SK-N-SH (cell line): Measurements from ENCODE around the gene PALM3. TPM values are rescaled to one million over a fixed set of nuclear protein-coding genes. Genes with fewer than 3 reads are reported as not detected.
A peak's percentile ranks its signal among the peaks of the same experiment; 100 is the strongest.

ENCODE experiments used
- CTCF ChIA-PET: fragments of 300-600, 350-600 bp; formaldehyde crosslinking; extraction: SDS; loops from one replicate; lab custom pipeline; 2021; lab: Yijun Ruan, JAX
- POLR2A ChIA-PET: fragments of 350-600 bp; sonication (Branson Sonifier 250); formaldehyde crosslinking; extraction: SDS; loops from one replicate; lab custom pipeline; 2020; ENCODE audit warnings: antibody characterized with exemption, inconsistent platforms; lab: Yijun Ruan, JAX
- DNase-seq: peaks from one replicate; pipeline ENCODE4 v3.0.0; 2012
- H2AFZ ChIP-seq: fragments of 200-600 bp; sonication (generic); 2 replicates; pipeline ENCODE4 v1.8.1; 2016; ENCODE audit warnings: antibody characterized with exemption, mild to moderate bottlenecking, low read depth
- H3F3A ChIP-seq: fragments of 200-600 bp; sonication (generic); replicated peaks from 2 replicates; pipeline ENCODE3; 2016; ENCODE audit warnings: antibody characterized with exemption, mild to moderate bottlenecking; ENCODE audit not compliant: insufficient read depth
- H3K27ac ChIP-seq, 2 experiments: fragments of 200-500 bp in 1 of 2; fragments of 200-600 bp in 1 of 2; sonication (Bioruptor generic) in 1 of 2; sonication (generic), shearing (Covaris generic) in 1 of 2; 2 replicates each; pipeline versions ENCODE4 v1.5.1 to v1.6.1; 2014 to 2016; ENCODE audit warnings: low read depth in 2 of 2, inconsistent platforms in 1 of 2, low read length in 1 of 2, mild to moderate bottlenecking in 1 of 2, mixed read lengths in 1 of 2
- H3K27me3 ChIP-seq: fragments of 200-600 bp; sonication (generic), shearing (Covaris generic); 2 replicates; pipeline ENCODE4 v1.6.1; 2016; ENCODE audit warnings: mixed run types; ENCODE audit not compliant: insufficient read depth
- H3K36me3 ChIP-seq, 2 experiments: fragments of 200-500 bp in 1 of 2; fragments of 200-600 bp in 1 of 2; sonication (Bioruptor generic) in 1 of 2; sonication (generic) in 1 of 2; replicated peaks in 1 of 2; 2 replicates each; pipeline versions ENCODE3 to v1.5.1; 2014 to 2016; ENCODE audit warnings: low read length in 1 of 2, mild to moderate bottlenecking in 1 of 2; ENCODE audit not compliant: insufficient read depth in 2 of 2, control insufficient read depth in 1 of 2
- H3K4me1 ChIP-seq, 2 experiments: fragments of 200-500 bp in 1 of 2; fragments of 200-600 bp in 1 of 2; sonication (Bioruptor generic) in 1 of 2; sonication (generic), shearing (Covaris generic) in 1 of 2; 2 replicates each; pipeline versions ENCODE4 v1.5.1 to v1.6.1; 2014 to 2016; ENCODE audit warnings: low read depth in 1 of 2, low read length in 1 of 2, mixed run types in 1 of 2; ENCODE audit not compliant: insufficient read depth in 2 of 2, control insufficient read depth in 1 of 2
- H3K4me2 ChIP-seq: fragments of 200-600 bp; sonication (generic), shearing (Covaris generic); 2 replicates; pipeline ENCODE4 v1.6.1; 2017; ENCODE audit warnings: mixed run types
- H3K4me3 ChIP-seq, 2 experiments: fragments of 200-500 bp in 1 of 2; fragments of 200-600 bp in 1 of 2; sonication (Bioruptor generic) in 1 of 2; sonication (generic), shearing (Covaris generic) in 1 of 2; 2 replicates each; pipeline versions ENCODE4 v1.5.1 to v1.8.1; 2014 to 2016; ENCODE audit warnings: low read depth in 2 of 2, inconsistent platforms in 1 of 2, low read length in 1 of 2, mild to moderate bottlenecking in 1 of 2, mixed read lengths in 1 of 2, moderate library complexity in 1 of 2
- H3K79me2 ChIP-seq: fragments of 200-600 bp; sonication (generic); 2 replicates; pipeline ENCODE4 v1.8.1; 2017; ENCODE audit warnings: mild to moderate bottlenecking; ENCODE audit not compliant: insufficient read depth
- H3K9ac ChIP-seq: fragments of 200-600 bp; sonication (generic); 2 replicates; pipeline ENCODE4 v1.6.1; 2017; ENCODE audit warnings: mixed run types
- H3K9me2 ChIP-seq: fragments of 200-600 bp; sonication (generic); 2 replicates; pipeline ENCODE4 v1.6.1; 2017; ENCODE audit warnings: mixed run types
- H3K9me3 ChIP-seq: fragments of 200-600 bp; sonication (generic); 2 replicates; pipeline ENCODE4 v1.6.1; 2017; ENCODE audit warnings: mixed run types, mild to moderate bottlenecking, moderate library complexity
- H4K20me1 ChIP-seq: fragments of 200-600 bp; sonication (generic); 2 replicates; pipeline ENCODE4 v1.6.1; 2017; ENCODE audit warnings: mild to moderate bottlenecking, mixed run types; ENCODE audit not compliant: insufficient read depth
- FOSL2 ChIP-seq: IDR thresholded peaks from 2 replicates; pipeline ENCODE4 v1.4.0; 2012; ENCODE audit warnings: low read depth, mild to moderate bottlenecking, moderate library complexity, borderline replicate concordance
- FOXM1 ChIP-seq: IDR thresholded peaks from 2 replicates; pipeline ENCODE4 v1.4.0; 2012; ENCODE audit warnings: low read depth, mild to moderate bottlenecking
- NFIC ChIP-seq: IDR thresholded peaks from 2 replicates; pipeline ENCODE4 v1.4.0; 2012; ENCODE audit warnings: borderline replicate concordance
- NRF1 ChIP-seq: IDR thresholded peaks from 2 replicates; pipeline ENCODE4 v1.6.1; 2012; ENCODE audit warnings: low read depth, mild to moderate bottlenecking, low read length
- RAD21 ChIP-seq: IDR thresholded peaks from 2 replicates; pipeline ENCODE4 v1.6.1; 2012; ENCODE audit warnings: mild to moderate bottlenecking, low read length
- REST ChIP-seq: IDR thresholded peaks from 2 replicates; pipeline ENCODE4 v1.6.1; 2012; ENCODE audit warnings: mild to moderate bottlenecking, low read depth, low read length, moderate library complexity
- RFX5 ChIP-seq: IDR thresholded peaks from 2 replicates; pipeline ENCODE4 v1.6.1; 2012; ENCODE audit warnings: mild to moderate bottlenecking, improper control_type of control experiment, low read length
- TEAD4 ChIP-seq: IDR thresholded peaks from 2 replicates; pipeline ENCODE4 v1.4.0; 2012; ENCODE audit warnings: mild to moderate bottlenecking, borderline replicate concordance; ENCODE audit not compliant: insufficient read depth
- WGBS: methylation state at CpG from one replicate; pipeline ENCODE4 v1.1.6; 2017; ENCODE audit warnings: low lambda C conversion rate; 5-methylcytosine and 5-hydroxymethylcytosine counted together
- polyA plus RNA-seq, 3 experiments: library from polyadenylated mRNA; depleted of rRNA; stranded (reverse); fragments of >200 nt; gene quantifications; 2 replicates each; pipeline ENCODE4 v1.2.3, GENCODE V29; 2012

Gene PALM3
- polyA plus RNA-seq, 1 of the 3 experiments (the other 2 are of a cell fraction): 5.5 TPM

DNA sequence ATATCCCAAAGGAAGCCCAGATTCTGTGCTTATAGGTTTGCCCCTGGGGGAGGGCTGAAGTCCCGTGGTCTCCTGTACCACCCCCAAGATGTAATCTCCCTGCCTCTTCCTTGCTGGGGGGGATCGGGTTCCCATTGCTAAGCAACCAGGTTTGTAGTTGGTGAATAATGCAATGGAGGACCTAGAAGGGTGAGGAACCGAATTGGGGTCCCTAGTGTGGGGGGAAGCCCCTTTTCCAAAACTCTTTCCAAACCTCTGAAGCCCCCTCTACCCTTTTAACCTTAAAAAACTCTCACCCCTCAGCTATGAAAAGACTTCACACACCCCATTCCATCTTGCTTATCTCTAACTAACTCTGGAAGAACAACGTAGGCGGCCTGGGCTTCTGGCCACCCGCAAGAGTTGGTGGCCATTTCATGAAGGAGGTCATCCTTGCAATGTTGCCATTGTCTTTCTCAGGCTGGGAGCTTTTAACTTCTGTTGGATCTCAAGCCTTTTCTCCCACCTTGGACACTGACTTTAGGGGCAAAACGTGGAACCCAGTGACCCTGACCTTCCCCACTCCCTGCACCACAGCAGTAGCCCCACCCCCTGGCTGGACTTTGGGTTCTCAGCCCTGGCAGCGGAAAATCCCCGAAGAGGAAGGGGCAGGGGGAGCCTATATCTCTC, 661 bp downstream of the PALM3 start:
- Histone ChIP-seq H3K4me1 (peaks cover 6 to 10% of the 10 kb centered on the region in 2 experiments; a peak in 2 of 4 replicates), H3F3A (peaks cover 7% of the 10 kb centered on the region), H3K79me2 (no peaks in the 10 kb centered on the region), H3K4me3 (no peak overlapping the region), H3K27ac (no peak overlapping the region), H3K4me2 (no peak overlapping the region), H3K27me3 (no peaks in the 10 kb centered on the region), H3K36me3 (no peaks in the 10 kb centered on the region), H3K9me3 (no peaks in the 10 kb centered on the region), H4K20me1 (no peaks in the 10 kb centered on the region), H3K9ac (no peak overlapping the region), H3K9me2 (no peaks in the 10 kb centered on the region), H2AFZ (no peak overlapping the region)
- CTCF ChIA-PET: interaction anchor here (0.7 to 8.1 kb wide), 11 partner anchors 9 to 187 kb away, joined by 3 to 146 read pairs (median 10); partner anchors contain the start of genes ASF1B, IL27RA and MISP3
- POLR2A ChIA-PET: no interaction called here
- DNase-seq: peak; percentile 10
- no peak for TF ChIP-seq NFIC
- no peak for TF ChIP-seq FOXM1
- no peak for TF ChIP-seq RFX5
- TF ChIP-seq REST: no peak
- no peak for TF ChIP-seq TEAD4
- no peak for TF ChIP-seq NRF1
- WGBS: 62% methylated on average over 9 of the region's 9 CpGs

GRCh38 chr19:14059652-14060155, 2.2 kb downstream of the PALM3 start:
- Histone ChIP-seq H3K27ac (no peak overlapping the region), H3K4me2 (no peak overlapping the region), H4K20me1 (no peaks in the 10 kb centered on the region), H3K9me3 (no peaks in the 10 kb centered on the region), H3K79me2 (no peaks in the 10 kb centered on the region), H2AFZ (no peak overlapping the region), H3K9me2 (no peaks in the 10 kb centered on the region), H3K36me3 (no peaks in the 10 kb centered on the region), H3K27me3 (no peaks in the 10 kb centered on the region), H3K9ac (no peak overlapping the region), H3K4me3 (no peak overlapping the region), H3F3A (peaks cover 11% of the 10 kb centered on the region), H3K4me1 (peaks cover 6 to 10% of the 10 kb centered on the region in 2 experiments; a peak in 2 of 4 replicates)
- WGBS: 27% methylated on average over 6 of the region's 8 CpGs
- TF ChIP-seq FOSL2: no peak
- no peak for TF ChIP-seq RAD21
- DNase-seq: peak; percentile 23
- ChIA-PET CTCF (interaction anchor here (0.7 to 8.1 kb wide), 27 partner anchors 11 to 290 kb away, joined by 3 to 146 read pairs (median 4); partner anchors contain the start of genes DCAF15, IL27RA and MISP3), POLR2A (interaction anchor here (1.6 kb wide), 1 partner anchor 14 kb away, joined by 4 read pairs; no protein-coding TSS in a partner anchor)
